ENCODE measurements around the gene DUSP1.

Gene DUSP1

DNA sequence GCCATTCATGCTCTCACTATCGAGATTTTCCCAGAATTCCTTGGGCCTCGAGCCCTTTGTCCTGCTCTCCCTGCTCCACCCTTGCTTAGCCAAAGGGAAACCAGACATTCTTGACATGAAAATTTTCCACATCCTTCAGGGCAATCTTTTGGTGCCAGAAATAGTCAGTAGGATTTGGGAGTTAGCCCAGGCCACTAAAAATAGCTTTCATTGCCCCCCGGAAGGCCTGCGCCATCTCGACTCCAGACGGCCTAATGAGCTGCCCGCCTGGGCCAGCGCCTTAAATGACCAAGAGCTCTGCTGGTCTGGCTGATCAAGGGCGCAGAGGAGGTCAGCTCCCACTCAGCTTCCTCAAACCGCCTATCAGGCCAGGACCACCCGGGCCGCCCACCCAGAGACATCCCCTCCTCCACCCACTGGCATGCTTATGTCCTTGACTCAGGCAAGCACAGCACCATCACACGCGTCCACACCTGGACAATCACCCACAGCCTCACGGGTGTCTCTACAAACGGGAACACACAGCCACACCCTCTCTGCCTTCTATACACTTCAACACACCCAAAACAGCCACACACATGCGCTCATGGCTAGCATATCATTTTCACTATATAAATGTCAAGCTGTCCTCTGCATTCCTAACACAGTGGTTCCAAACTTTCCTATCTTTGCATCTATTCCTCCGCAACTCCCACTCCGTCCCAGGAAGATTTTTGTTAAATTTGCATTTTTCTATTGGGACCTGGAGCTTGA is 20.9 kb downstream of the DUSP1 start:
- DNase-seq (ENCODE audit: extremely low read depth, insufficient read length): no peak
- TF ChIP-seq CTCF (IDR thresholded peaks at IDR 0.05; ENCODE audit: insufficient read depth, low read length, poor library complexity, severe bottlenecking): no peak
- H3K27me3 ChIP-seq (replicated peaks; ENCODE audit: control insufficient read depth, insufficient read depth, low read length): no peaks in the 10 kb centered on the region; the same call in none of the 2 replicates
- H3K36me3 ChIP-seq (ENCODE audit: control insufficient read depth, insufficient read depth, low read length): no peaks in the 10 kb centered on the region
- no peak overlapping the region for H3K4me3 ChIP-seq (replicated peaks; ENCODE audit: low read depth, low read length)

GRCh38 chr5:172749076-172749475 is 21.9 kb downstream of the DUSP1 start:
- Histone ChIP-seq H3K4me3 (replicated peaks; ENCODE audit: low read depth, low read length) (no peak overlapping the region), H3K36me3 (ENCODE audit: control insufficient read depth, insufficient read depth, low read length) (no peaks in the 10 kb centered on the region), H3K27me3 (replicated peaks; ENCODE audit: control insufficient read depth, insufficient read depth, low read length) (no peaks in the 10 kb centered on the region; the same call in none of the 2 replicates)
- no peak for DNase-seq (ENCODE audit: extremely low read depth, insufficient read length)
- no peak for TF ChIP-seq CTCF (IDR thresholded peaks at IDR 0.05; ENCODE audit: insufficient read depth, low read length, poor library complexity, severe bottlenecking)

DNA sequence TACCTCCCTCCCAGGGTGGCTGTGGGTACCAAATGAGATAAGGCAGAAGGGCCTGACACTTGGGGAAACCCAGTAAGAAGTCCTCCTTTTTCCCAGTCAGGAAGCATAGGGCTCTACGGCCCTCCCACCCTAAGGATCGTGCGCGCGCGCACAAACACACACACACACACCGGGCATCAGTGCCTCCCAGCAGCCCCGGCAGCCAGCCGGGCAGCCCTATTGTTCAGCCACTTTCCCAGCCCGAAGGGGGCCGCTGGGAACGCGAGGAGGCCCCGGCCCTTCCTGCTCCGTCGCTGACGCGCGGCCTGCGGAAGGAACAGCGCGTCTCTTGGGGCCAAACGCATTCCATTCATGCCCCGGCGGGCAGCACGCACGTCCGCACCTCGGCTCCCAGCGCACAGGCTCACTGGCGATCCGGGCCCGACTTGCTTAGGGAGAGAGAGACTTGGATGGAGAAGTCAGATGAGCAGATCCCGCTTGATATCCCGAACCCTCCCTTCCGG is 22.6 kb downstream of the DUSP1 start:
- no peaks in the 10 kb centered on the region; the same call in none of the 2 replicates for H3K27me3 ChIP-seq (replicated peaks; ENCODE audit: control insufficient read depth, insufficient read depth, low read length)
- DNase-seq (ENCODE audit: extremely low read depth, insufficient read length): no peak
- TF ChIP-seq CTCF (IDR thresholded peaks at IDR 0.05; ENCODE audit: insufficient read depth, low read length, poor library complexity, severe bottlenecking): no peak
- H3K36me3 ChIP-seq (ENCODE audit: control insufficient read depth, insufficient read depth, low read length): no peaks in the 10 kb centered on the region
- no peak overlapping the region for H3K4me3 ChIP-seq (replicated peaks; ENCODE audit: low read depth, low read length)

DNA sequence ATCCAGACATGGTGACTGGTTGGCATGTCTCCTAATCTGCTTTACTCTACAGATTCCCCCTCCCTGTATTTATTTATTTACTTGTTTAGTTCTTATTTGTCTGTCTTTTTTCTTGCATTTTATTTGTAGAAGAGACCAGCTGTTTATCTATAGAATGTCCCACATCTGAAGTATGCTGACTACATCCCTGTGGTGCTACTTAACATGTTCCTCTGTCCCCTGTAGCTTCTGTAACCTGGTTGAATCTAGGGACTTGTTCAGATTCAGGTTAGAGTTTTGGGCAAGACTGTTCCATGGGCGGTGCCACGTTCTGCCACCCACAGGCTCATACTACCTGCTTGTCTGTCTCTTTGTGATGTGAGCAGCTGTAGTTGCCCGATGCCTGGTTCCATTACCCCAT is 23.5 kb downstream of the DUSP1 start:
- no peak for TF ChIP-seq CTCF (IDR thresholded peaks at IDR 0.05; ENCODE audit: insufficient read depth, low read length, poor library complexity, severe bottlenecking)
- no peaks in the 10 kb centered on the region; the same call in none of the 2 replicates for H3K27me3 ChIP-seq (replicated peaks; ENCODE audit: control insufficient read depth, insufficient read depth, low read length)
- H3K36me3 ChIP-seq (ENCODE audit: control insufficient read depth, insufficient read depth, low read length): no peaks in the 10 kb centered on the region
- H3K4me3 ChIP-seq (replicated peaks; ENCODE audit: low read depth, low read length): no peak overlapping the region
- no peak for DNase-seq (ENCODE audit: extremely low read depth, insufficient read length)

GRCh38 chr5:172746725-172747124 is 24.3 kb downstream of the DUSP1 start:
- Histone ChIP-seq H3K27me3 (replicated peaks; ENCODE audit: control insufficient read depth, insufficient read depth, low read length) (no peaks in the 10 kb centered on the region; the same call in 1 of the 2 replicates), H3K36me3 (ENCODE audit: control insufficient read depth, insufficient read depth, low read length) (no peaks in the 10 kb centered on the region), H3K4me3 (replicated peaks; ENCODE audit: low read depth, low read length) (no peak overlapping the region)
- no peak for TF ChIP-seq CTCF (IDR thresholded peaks at IDR 0.05; ENCODE audit: insufficient read depth, low read length, poor library complexity, severe bottlenecking)
- no peak for DNase-seq (ENCODE audit: extremely low read depth, insufficient read length)

Data from GM06990 (cell line).